Islet precursor cell (in vitro differentiated cells): ENCODE data around the gene RNF144B.

Source experiments
- DNase-seq: peaks from one replicate; pipeline ENCODE4 v3.0.0-alpha.2; 2018

The RNF144B gene

DNA sequence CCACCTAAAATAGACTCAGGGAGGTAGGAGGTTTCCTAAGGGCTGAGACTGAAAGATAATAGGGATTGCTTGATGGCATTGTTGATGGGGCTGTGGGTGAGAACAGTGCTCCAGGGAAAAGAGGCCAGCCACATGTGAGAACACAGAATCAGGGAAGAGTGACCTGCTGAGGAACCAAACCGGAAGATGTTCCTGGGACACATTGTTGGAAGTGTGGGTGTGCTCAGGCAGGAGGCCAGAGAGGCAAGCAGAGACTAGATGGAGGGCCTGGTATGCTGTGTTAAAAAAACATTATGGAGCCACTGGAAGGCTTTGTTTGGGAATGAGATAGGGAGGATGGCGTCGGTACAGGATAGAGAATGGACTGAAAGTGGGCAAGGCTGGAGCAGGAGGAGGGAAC lies 23.3 kb downstream of the RNF144B start:
- DNase-seq: no peak

GRCh38 chr6:18412068-18412467 lies 24.9 kb downstream of the RNF144B start:
- no peak for DNase-seq

DNA sequence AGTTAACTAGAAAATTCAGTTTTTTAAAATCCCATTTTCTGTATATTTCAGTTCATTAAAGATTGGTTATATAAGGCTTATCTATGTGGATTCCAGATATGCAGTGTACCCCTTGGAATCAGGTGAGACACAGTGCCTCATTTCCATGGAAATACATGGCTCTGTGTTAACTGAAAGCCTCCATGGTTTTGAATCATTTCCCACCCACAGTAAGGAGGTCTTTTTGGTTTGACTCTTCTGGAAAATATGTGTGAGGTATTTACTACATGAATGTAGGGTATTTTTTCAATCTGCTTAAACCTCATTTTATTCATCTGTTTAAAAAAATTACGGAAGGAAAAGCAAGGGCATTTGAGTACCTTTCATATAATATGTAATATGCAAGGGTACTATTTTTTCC lies 25.5 kb downstream of the RNF144B start:
- DNase-seq: no peak

DNA sequence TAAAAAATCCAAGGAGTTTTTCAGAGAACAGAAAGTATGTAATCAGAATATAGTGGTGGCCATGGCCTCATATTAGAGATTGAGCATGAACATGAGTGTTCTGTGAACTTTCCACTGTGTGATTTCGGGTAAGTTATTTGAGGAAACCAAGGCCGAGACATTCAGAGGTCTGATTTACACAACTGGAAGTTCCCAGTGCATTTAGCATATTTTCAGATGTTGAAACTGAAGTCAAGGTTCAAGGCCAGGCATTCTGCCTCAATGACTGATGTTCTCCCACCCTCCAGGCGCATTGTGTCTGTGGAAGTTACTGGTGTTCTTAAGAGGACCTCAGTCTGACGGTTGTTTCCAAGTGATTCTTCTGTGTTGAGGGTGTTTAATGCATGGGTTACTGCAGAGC lies 26.2 kb downstream of the RNF144B start:
- DNase-seq: no peak

DNA sequence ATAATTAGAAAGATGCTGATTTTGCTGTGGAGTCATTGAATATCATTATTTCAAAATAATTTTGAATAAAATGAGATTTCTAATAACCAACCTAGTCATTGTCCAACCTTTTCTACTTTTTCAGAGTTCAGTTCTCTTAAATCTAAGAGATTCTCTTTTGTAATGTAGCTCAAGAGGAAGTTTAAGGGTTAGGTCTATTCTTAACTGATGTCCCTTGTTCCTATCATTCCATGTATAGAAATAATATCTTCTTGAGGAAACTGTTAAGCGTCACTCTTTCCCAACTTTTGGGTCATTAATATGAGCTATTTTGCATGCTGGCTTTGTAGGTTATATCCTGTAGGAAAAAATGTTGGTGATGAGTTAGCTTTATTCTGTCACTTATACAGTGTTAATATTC lies 27.0 kb downstream of the RNF144B start:
- no peak for DNase-seq

DNA sequence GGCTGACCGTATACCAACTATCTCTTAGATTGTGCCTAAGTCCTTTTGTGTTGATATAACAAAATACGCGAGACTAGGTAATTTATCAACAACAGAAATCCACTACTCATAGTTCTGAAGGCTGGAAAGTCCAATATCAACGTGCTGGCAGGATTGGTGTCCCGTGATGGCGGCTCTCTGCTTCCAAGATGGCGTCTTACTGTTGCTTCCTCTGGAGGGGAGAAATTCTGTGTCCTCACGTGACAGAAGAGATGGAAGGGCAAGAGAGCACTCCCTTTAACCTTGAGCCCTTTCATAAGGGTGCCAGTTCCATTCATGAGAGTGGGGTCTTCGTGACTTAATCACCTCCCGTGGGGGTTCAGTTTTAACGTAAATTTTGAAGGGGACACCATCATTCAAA lies 28.1 kb downstream of the RNF144B start:
- no peak for DNase-seq

GRCh38 chr6:18415671-18416340 lies 28.7 kb downstream of the RNF144B start:
- DNase-seq: no peak

DNA sequence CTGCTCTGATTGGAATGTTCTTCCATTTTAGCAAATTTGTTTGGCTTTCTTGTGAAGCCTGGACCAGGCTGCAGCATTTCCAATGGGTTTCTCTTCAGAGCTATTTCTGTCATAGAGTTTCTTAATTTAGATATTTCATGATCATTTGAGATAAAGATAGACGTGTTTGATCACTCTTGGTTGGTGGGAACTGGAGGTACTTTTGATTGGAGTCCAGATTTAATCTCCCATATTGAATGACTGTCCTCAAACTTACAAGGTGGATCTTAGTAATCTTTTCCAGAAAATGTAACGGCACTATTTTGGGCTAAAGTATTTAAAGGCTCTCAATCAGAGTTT lies 29.2 kb downstream of the RNF144B start:
- no peak for DNase-seq

GRCh38 chr6:18420328-18420727 lies 33.2 kb downstream of the RNF144B start:
- no peak for DNase-seq

- DNase-seq: no peak
These were observed 35.0 kb downstream of the RNF144B start for GRCh38 chr6:18422136-18422535.

- no peak for DNase-seq
These were observed 36.3 kb downstream of the RNF144B start for GRCh38 chr6:18423426-18423825.

GRCh38 chr6:18424201-18424600 lies 37.1 kb downstream of the RNF144B start:
- DNase-seq: no peak

GRCh38 chr6:18425218-18425617 lies 38.1 kb downstream of the RNF144B start:
- DNase-seq: peak; percentile 63

- no peak for DNase-seq
These were observed 40.1 kb downstream of the RNF144B start for GRCh38 chr6:18427296-18427695.

DNA sequence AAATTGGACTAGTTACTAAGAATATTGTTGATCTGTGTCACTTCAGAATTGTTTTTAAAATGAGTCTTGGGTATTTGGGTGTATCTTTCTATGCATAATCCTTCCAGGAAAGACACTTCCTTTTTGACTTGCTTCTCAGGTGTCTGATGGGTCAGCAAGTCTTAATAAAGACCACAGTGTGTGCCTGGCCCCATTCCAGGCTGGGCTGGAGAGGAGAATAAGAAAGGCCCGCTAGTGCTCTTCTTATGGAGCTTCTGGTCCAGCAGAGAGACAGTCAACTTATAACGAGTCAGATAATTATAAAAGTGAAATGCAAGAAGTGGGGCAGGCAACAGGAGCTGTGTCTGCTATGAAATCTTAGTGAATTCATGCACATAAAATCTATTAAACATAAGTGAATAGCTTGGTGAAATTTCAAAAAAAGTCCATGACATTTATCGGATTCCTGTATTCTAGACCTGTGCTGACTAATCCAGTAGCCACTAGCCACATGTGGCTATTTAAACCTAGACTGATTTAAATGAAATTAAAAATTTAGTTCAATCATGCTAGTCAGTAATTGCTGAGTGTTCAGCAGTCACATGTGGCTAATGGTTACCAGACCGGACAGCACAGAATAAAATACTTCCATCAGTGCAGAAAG lies 42.6 kb downstream of the RNF144B start:
- no peak for DNase-seq

GRCh38 chr6:18431581-18431980 lies 44.4 kb downstream of the RNF144B start:
- no peak for DNase-seq

DNA sequence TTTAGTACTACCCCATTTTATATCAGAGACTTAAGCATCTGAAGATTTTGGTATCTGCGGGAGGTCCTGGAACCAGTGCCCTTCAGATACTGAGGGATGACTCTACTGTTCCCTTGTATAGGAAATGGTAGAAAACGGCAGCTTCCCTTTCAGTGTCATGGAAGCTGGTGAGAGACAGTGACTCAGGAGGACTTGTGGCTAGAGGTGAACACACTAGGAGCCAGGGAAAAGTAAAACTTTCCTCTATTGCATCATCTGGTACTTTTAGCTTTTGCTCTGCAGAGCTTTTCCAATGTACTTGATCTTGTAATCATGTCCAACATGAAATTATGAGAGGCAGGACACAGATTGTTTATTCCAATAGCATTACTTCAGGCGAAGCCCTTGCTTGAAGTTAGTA lies 45.0 kb downstream of the RNF144B start:
- DNase-seq: no peak

DNA sequence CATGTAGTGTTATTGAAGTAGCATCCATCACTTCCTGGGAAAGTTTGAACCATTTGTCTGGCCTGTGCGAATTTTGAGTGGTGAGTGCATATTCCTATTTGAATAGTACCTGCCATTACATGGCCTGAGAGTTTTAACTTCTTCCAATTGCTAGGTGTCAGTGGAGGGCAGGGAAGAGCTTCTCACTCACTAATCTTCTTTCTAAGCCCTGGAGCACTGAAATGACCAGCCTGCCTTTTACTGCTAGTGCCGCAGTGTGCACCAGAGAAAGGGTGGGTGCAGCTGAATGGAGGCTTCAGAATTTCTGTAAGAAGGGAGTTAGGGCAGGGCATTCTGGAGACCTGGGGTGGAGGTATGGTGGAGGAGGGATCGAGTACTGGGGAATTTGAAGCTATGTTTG lies 45.5 kb downstream of the RNF144B start:
- DNase-seq: no peak

DNA sequence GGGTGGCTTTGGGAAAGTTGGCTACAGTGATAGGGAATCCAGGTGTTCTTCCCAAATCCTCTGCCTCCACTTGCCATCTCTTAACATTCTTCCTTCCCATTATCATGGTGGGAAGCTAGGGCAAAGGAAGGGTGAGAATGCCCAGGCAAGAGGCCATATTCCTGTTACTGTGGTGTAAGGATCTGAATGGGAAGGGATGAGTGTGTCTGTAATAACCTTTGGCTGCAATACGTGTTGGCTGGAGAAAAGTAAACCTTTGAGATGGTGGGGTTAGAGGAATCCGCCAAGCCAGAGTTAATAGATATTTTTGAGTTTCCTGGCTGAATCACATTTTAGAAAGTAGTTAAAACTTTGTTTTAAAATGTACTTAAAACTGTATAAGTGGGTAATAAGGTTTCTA lies 45.9 kb downstream of the RNF144B start:
- no peak for DNase-seq

DNA sequence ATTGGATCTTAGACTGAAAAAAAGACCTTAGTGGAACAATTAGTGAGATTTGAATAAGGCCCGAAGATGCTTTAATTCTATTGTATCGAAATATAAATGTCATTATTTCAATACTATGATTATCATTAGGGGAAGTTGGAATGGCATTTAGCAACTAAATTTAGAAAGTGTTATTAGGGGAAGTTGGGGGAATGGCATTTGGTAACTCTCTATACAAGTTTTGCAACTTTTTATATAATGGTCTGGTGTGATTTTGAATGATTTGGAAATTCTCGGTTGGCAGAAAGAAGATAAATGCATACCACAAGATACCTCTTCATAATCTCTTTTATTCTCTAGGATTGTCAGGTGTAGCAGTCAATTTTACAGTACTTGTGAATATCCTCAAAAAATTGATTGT lies 49.2 kb downstream of the RNF144B start:
- DNase-seq: no peak

DNA sequence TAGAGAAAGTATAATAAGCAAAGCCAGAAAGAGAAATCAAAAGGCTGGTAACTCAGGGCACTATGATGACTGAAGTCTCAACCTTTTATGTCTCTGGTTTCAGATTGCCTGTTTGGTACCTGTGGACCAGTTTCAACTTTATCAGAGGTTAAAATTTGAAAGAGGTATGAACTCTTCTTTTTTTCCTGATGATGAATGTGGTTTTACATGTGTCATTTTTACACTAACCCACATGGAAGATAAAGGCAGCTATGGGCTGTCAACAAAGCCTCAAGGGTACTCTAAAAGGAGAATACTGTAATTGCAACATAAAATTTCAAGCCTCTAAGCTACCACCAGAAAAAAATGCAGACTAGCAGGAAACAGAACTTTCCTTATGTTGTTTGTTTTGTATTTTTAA lies 52.4 kb downstream of the RNF144B start:
- DNase-seq: no peak

GRCh38 chr6:18441251-18441979 lies 54.3 kb downstream of the RNF144B start:
- no peak for DNase-seq

DNA sequence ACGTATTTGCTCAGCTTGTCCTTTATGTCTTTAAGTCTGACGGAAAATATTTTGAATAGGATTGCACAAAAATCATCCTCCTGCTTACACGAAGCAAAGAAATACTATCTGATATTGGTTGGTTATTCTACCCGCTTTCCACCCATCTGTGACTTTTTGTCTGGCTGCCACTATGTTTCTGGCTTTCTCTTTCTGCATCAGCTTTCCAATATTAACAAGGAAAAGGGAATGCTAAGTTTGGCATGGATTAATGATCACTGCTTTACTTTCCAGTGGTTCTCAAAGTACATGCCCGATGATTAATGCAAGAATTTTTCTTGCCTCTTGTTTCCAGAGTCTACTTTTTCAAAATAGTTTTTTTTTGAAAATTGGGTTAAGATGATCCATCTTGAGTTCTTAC lies 57.0 kb downstream of the RNF144B start:
- DNase-seq: no peak

- no peak for DNase-seq
These were observed 58.1 kb downstream of the RNF144B start for GRCh38 chr6:18445228-18445627.

DNA sequence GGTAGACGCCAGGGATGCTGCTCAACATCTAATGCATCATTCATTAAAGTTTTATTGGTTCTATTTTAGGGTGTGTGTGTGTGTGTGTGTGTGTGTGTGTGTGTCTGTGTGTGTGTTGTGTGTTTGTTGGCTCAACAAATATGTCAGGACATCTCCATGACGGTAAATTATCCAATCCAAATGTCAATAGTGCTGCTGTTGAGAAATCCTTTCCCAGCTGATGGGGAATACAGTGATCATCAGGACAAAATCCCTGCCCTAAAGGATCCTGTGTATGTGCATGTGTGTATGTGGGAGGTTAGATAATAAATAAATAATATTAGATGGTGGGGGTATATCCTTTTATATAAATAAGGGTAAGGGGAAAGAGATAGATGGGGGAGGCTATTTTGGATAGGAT lies 59.6 kb downstream of the RNF144B start:
- DNase-seq: no peak
